Activated CD8-positive, alpha-beta memory T cell treated with anti-CD3 and anti-CD28 coated beads, Interleukin-2, amount 50 U/mL, for 1 hour (primary cell): Measurements from ENCODE around the gene OSMR.
"Not testable (repeated sequence)": the region's sequence is repeated elsewhere in the genome, so short reads cannot be mapped to it uniquely, and the experiment has no call there.

Source experiments
- DNase-seq: peaks from one replicate; pipeline ENCODE4 v3.0.0-alpha.2; 2020; ENCODE audit errors: extremely low read depth

Gene OSMR

DNA sequence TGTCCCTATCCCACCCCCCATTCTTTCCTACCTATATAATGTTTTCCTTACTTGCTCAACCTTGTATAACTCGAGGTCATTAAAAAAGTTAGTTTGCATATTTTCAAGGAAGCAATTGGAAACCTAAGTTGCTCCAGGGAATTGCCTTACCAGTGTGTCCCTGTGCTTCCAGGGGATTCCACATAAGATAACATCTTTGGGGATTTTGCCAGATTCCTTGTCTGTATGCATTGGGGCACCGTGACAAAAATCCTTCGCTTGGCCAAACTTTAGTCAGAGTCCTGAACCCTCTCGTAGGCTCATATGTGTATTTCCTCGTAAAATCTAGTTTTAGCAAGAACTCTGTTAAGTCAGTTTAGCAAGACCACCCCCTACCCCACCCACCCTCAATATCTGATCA lies 14.7 kb upstream of the OSMR start:
- DNase-seq, result no peak

- DNase-seq, result no peak
These were observed 13.9 kb upstream of the OSMR start for GRCh38 chr5:38831909-38832308.

DNA sequence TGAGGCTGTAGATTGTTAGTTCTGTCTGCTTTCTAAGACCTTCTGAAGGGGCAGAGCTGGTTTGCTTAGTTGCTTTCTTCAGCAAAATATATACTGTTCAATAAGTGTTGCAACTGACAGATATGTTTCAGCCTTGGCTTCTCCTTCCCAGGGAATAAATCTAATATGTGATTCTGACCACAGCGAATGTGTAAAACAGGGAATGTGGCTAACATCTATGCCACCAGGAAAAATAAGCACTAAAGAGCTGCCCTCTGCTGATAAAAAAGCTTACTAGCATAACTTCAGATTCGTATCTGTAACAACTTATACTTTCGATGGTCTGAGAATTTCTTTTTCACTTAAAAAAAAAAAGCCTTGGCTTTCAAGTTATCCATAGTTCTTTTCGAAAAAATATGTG lies 13.0 kb upstream of the OSMR start:
- no peak for DNase-seq

GRCh38 chr5:38835887-38836286 lies 9.9 kb upstream of the OSMR start:
- DNase-seq, result no peak

GRCh38 chr5:38837416-38837815 lies 8.4 kb upstream of the OSMR start:
- DNase-seq, result no peak

- no peak for DNase-seq
These were observed 7.9 kb upstream of the OSMR start for GRCh38 chr5:38837932-38838331.

- DNase-seq, result no peak
These were observed 2.1 kb upstream of the OSMR start for GRCh38 chr5:38843665-38844064.

DNA sequence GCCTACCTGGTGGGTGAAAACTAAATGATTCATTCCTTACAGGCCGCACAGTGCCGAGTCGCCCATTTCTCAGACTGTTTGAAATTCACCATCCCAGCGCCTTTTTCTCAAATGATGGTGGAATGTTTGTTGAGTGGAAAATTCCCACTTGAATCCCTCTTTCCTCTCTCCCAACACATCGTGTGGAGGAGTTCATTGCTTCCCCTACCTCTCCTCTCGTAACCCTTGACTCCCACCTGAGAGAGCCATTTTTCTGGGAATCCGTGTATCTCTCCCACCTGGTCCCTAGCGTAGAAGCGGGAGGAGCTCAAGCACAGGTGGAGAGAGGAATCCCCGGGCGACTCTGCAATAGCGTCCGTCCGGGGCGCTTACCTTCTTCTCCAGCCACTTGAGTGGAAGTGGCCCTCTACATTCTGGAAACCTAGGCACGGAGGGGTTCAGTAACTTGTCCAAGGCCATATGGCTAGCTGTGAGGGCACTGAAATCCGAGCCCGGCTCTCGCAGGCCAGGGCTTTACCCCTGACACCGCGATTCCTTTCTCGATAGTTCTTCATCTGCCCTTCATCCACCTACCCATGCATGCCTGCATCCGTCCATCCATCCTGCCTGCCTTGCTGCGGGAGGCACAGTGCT lies 683 bp downstream of the OSMR start:
- no peak for DNase-seq

DNA sequence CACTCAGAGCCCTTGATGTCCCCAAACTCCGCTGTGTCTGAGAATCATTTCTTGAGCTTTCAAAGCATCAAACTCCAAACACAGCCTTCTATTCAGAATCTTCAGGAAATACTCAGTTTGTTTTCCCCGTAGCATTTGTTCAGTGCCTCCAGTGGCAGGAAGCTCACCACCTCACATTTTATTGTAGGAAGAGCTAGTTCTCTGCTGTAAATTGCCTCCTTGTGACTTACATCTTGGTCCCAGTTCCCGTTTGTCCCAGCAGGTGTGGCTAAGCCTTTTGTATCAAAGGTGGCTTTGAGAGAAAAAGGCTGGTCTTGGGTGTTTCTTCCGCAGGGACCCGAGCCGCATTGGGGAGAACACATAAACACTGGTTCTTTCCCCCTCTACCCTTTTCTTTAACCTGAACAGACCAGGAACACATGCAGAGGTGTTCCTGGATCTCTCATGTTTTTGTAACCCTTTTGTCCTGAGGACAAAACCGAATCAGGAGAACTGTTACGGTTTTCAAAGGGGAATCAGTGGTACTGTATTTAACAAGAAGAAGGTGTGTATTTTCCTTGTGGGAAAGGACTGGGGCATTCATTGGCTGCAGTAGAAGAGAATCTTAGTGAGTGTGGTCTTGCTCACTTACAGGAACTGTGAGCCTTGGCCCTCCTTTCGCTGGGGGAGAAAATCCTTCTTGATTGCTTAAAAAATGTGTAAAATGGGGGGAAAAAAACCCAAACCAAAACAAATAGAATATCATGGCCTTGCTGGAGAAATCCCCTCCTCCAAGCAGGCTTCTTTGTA lies 1.9 kb downstream of the OSMR start:
- DNase-seq, result no peak

DNA sequence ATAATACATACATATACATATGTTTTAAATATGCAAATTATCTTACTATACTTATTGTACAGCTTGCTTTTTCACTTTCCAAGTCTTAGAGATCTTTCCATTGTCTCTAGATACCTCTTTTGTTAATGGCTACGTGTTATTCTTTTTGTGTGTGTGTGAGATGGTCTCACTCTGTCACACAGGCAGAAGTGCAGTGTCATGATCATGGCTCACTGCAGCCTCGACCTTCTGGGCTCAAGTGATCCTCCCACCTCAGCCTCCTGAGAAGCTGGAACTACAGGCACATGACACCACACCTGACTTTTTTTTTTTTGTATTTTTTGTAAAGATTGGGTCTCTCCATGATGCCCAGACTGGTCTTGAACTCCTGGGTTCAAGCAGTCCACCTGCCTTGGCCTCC lies 2.8 kb downstream of the OSMR start:
- no peak for DNase-seq

DNA sequence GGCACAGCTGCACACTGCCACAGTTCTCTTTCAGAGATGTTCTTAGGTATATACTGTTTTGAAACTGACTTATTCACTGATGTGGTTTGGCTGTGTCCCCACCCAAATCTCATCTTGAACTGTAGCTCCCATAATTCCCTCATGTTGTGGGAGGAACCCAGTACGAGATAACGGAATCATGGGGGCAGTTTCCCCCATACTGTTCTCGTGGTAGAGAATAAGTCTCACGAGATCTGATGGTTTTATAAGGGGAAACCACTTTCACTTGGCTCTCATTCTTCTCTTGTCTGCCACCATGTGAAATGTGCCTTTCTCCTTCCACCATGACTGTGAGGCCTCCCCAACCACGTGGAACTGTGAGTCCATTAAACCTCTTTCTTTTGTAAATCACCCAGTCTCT lies 5.8 kb downstream of the OSMR start:
- not testable (repeated sequence) for DNase-seq

DNA sequence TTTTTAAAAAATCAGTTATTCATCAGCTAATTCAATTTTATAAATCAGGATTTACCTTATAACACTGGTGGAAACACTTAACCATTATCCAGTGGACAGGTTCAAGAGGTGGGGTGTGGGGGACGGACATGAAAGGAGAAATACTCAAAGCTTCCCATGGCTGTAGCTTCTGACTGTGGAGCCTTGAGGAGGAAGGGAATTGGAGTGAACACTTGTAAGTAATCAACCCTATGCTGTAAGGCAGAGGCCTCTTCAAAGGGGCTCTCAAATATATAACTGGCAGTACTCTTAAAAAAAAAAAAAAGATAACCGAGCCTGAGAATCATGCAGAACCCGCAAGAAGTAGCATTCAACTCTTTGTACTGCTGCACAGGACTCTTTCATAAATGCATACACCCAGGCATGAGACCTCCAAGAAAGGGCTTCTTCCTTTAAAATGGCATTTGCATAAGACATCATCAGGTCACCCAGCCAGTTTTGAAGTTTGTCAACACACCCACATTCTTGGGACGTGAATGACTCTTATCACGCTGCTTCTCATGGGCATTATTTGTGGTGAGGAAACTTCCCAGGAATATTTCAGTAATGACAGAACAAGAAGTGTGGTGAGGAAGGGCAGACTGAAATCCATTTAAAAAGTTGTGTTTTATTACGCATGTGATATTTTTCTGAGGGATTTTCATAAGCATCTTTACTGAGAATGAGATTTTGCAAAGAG lies 8.1 kb downstream of the OSMR start:
- no peak for DNase-seq

DNA sequence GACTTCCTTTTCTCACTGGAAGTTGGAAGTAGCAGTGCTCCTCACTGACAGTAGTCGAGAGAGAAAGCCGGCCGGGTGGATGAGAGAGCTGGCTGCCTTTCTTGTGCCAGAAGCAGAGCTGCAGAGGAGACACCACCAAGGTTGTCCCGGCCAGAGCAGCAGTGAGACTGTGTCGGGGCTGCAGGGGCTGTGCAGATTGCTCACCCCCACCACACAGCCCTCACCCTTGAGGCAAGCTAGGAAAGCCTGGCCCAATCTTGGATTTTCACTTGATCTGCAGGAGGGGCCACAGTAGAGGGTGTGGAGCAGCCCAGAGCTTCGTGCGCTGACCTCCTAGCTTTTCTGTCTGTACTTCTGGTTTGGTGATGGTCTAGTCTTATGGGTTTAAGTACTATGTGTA lies 9.1 kb downstream of the OSMR start:
- DNase-seq, result no peak

DNA sequence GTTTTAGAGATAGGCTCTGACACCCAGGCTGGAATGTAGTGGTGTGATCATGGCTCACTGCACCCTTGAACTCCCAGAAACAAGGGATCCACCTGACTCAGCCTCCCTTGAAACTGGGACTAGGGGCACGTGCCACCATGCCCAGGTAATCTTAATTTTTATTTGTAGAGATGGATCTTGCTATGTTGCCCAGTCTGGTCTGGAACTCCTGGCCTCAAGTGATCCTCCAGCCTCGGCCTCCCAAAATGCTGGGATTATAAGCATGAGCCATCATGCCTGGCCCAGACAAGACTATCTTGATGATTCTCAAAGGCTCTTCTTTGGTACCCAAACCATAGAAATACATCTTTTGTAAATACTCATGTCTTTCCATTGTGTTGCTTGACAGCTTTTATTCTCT lies 10.8 kb downstream of the OSMR start:
- no peak for DNase-seq

DNA sequence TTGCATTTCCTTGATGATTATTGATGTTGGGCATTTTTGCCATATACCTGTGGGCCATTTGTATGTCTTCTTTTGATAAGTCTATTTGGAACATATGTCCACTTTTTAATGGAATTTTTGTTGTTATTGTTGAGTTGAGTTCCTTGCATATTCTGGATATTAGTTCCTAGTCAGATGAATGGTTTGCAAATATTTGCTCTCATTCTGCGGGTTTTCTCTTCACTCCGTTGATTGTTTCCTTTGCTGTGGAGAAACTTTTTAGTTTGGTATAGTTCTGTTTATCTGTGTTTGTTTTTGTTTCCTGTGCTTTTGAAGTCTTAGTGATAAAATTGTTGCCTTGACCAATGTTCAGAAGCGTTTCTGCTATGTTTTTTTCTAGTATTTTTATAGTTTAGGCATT lies 13.0 kb downstream of the OSMR start:
- DNase-seq, result no peak

GRCh38 chr5:38861986-38862770 lies 16.4 kb downstream of the OSMR start:
- not testable (repeated sequence) for DNase-seq

GRCh38 chr5:38866362-38867031 lies 20.7 kb downstream of the OSMR start:
- DNase-seq, result no peak

DNA sequence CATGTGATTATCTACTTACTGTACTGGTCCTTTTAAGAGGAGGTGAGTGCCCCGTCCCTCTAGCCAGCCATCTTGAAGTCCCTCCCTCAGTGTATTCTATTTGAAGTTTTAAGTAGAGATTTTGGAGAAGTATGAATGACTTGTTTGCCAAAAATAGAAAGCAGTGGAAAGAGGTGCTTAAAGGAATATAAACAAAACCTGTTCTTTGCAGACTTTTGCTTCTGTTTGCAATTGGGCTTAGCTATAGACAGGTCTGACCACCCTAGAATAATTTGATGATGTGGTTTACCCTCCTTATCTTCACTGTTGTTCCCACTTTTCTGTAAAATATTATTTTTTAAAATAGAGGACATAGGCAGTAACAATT lies 21.2 kb downstream of the OSMR start:
- no peak for DNase-seq

DNA sequence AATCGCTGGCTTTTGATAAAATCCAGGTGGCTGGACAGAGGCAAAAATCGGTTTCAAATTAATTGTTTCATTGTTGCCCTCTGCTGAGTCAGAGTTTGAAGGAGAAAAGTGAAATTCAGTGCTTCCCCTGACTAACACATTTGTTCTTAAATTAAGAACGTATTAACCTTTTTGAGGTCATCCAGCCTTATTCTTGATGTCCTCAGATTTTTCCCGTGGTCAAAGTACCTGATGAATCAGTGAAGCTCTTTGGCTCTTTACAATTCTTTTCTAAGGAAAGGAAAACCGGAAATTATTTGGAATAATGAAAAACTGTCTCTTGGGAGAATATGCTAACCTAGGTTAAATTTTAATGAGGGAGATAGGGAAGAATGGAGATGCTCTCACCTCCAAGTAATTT lies 21.6 kb downstream of the OSMR start:
- no peak for DNase-seq

- no peak for DNase-seq
These were observed 24.8 kb downstream of the OSMR start for GRCh38 chr5:38870595-38870994.

- no peak for DNase-seq
These were observed 25.3 kb downstream of the OSMR start for GRCh38 chr5:38871058-38871605.
